Common myeloid progenitor, CD34-positive (primary cell): Measurements from ENCODE around the gene EDEM2.
"Not testable (repeated sequence)": the region's sequence is repeated elsewhere in the genome, so short reads cannot be mapped to it uniquely, and the experiment has no call there.

Source experiments
- CTCF ChIA-PET: fragments of 350-600 bp; sonication (Branson Sonifier 250); formaldehyde crosslinking; loops from one replicate; lab custom pipeline; 2021; ENCODE audit warnings: antibody characterized with exemption; lab: Charles Lee
- POLR2A ChIA-PET: fragments of 350-600 bp; sonication (Branson Sonifier 250); formaldehyde crosslinking; loops from one replicate; lab custom pipeline; 2021; ENCODE audit warnings: antibody characterized with exemption; lab: Charles Lee
- DNase-seq, 3 donors: peaks; one replicate each; pipeline versions ENCODE4 v3.0.0 to v3.0.0-alpha.2; 2013
- H3K27ac ChIP-seq, 2 experiments: 1 replicate in 1 of 2; 2 replicates in 1 of 2; pipeline ENCODE4 v1.7.0; 2013; ENCODE audit warnings: inconsistent platforms in 2 of 2, low read length in 2 of 2, mild to moderate bottlenecking in 2 of 2, low read depth in 1 of 2, moderate library complexity in 1 of 2; ENCODE audit not compliant: severe bottlenecking in 2 of 2, insufficient read depth in 1 of 2, poor library complexity in 1 of 2
- H3K27me3 ChIP-seq, 5 experiments: replicated peaks in 2 of 5; 1 replicate in 3 of 5; 2 replicates in 2 of 5; pipeline versions ENCODE4 v1.6.1 to v1.7.0; 2013; ENCODE audit warnings: low read length in 4 of 5, mild to moderate bottlenecking in 2 of 5, moderate library complexity in 2 of 5, inconsistent platforms in 1 of 5; ENCODE audit not compliant: insufficient read depth in 5 of 5, control insufficient read depth in 4 of 5
- H3K36me3 ChIP-seq, 4 experiments: 1 replicate in 2 of 4; 2 replicates in 2 of 4; pipeline versions ENCODE4 v1.6.1 to v1.7.0; 2013; ENCODE audit warnings: low read length in 3 of 4, control low read depth in 1 of 4, mild to moderate bottlenecking in 1 of 4; ENCODE audit not compliant: control insufficient read depth in 4 of 4, insufficient read depth in 4 of 4
- H3K4me1 ChIP-seq, 4 experiments: 1 replicate in 3 of 4; 2 replicates in 1 of 4; pipeline versions ENCODE4 v1.6.1 to v1.7.1; 2013; ENCODE audit warnings: low read length in 3 of 4, mild to moderate bottlenecking in 3 of 4, control low read depth in 1 of 4, inconsistent platforms in 1 of 4, moderate library complexity in 1 of 4; ENCODE audit not compliant: control insufficient read depth in 4 of 4, insufficient read depth in 4 of 4; ENCODE audit errors: control extremely low read depth in 1 of 4
- H3K4me3 ChIP-seq, 7 experiments: 1 replicate in 4 of 7; 2 replicates in 3 of 7; pipeline versions ENCODE4 v1.5.1 to v1.7.0; 2013; ENCODE audit warnings: mild to moderate bottlenecking in 7 of 7, low read length in 6 of 7, moderate library complexity in 6 of 7, inconsistent platforms in 2 of 7, low read depth in 2 of 7, control low read depth in 1 of 7; ENCODE audit not compliant: insufficient read depth in 4 of 7, control insufficient read depth in 1 of 7; ENCODE audit errors: extremely low read depth in 1 of 7
- H3K9me3 ChIP-seq, 5 experiments: 1 replicate in 4 of 5; 2 replicates in 1 of 5; pipeline versions ENCODE4 v1.6.1 to v1.7.1; 2013; ENCODE audit warnings: low read length in 4 of 5, mild to moderate bottlenecking in 2 of 5, inconsistent platforms in 1 of 5, low read depth in 1 of 5, moderate library complexity in 1 of 5; ENCODE audit not compliant: control insufficient read depth in 4 of 5, insufficient read depth in 2 of 5; ENCODE audit errors: control extremely low read depth in 1 of 5
- WGBS: methylation state at CpG from one replicate; pipeline ENCODE4 v1.1.5; 2013; ENCODE audit not compliant: insufficient coverage; 5-methylcytosine and 5-hydroxymethylcytosine counted together

Gene EDEM2

DNA sequence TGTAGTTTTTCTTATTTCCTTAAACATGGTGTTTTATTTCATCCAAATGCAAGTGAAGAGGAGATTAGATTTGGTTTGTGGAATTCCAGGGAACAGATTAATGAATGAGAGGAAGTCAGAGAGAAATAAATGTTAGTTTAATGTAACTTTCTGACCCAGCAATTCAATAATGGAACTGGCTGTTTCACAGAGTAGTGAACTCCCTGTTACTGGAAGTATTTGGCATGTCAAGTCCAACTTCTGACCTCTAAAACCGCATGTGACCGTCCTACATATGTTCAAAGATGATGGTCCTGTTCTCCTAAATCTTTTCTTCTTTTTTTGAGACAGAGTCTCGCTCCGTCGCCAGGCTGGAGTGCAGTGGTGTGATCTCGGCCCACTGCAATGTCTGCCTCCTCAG, 43.4 kb upstream of the EDEM2 start:
- Histone ChIP-seq H3K9me3 (peaks cover 0 to 3% (median 0%) of the 10 kb centered on the region in 5 experiments), H3K27ac (no peak overlapping the region), H3K36me3 (peaks cover 0 to 2% (median 0%) of the 10 kb centered on the region in 4 experiments), H3K27me3 (no peaks in the 10 kb centered on the region), H3K4me3 (no peak overlapping the region), H3K4me1 (no peaks in the 10 kb centered on the region)
- DNase-seq: no peak
- 97% methylated on average over 6 of the region's 6 CpGs for WGBS
- CTCF ChIA-PET: interaction anchor here (1.3 kb wide), 1 partner anchor 49 kb away, joined by 4 read pairs; no protein-coding TSS in a partner anchor
- POLR2A ChIA-PET: no interaction called here

DNA sequence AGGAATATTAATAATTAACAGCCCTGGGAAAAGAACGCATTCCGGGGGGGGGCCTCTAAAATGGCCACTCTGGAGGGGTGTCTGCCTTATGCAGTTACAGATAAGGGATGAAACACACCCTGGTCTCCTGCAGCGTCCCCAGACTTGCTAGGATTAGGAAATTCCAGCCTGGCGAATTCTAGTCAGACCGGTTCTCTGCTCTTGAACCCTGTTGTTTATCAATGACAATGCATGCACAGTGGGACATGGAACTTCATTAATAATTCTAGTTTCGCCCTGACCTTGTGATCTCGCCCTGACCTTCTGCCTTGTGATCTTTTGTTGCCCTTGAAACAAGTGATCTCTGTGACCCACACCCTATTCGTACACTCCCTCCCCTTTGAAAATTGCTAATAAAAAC, 42.1 kb upstream of the EDEM2 start:
- POLR2A ChIA-PET, CTCF ChIA-PET, DNase-seq, H3K27me3 ChIP-seq, H3K4me1 ChIP-seq, H3K36me3 ChIP-seq, H3K4me3 ChIP-seq, H3K27ac ChIP-seq, H3K9me3 ChIP-seq: not testable (repeated sequence)
- WGBS: 99% methylated on average over 5 of the region's 8 CpGs

GRCh38 chr20:35187584-35188190, 40.6 kb upstream of the EDEM2 start:
- no peak for DNase-seq
- Histone ChIP-seq H3K9me3 (peaks cover 0 to 3% (median 0%) of the 10 kb centered on the region in 5 experiments), H3K36me3 (peaks cover 0 to 2% (median 0%) of the 10 kb centered on the region in 4 experiments), H3K27ac (no peak overlapping the region), H3K4me3 (no peak overlapping the region), H3K27me3 (no peaks in the 10 kb centered on the region), H3K4me1 (no peaks in the 10 kb centered on the region)
- ChIA-PET CTCF (interaction anchor here (0.6 to 1.4 kb wide), 3 partner anchors 21 to 43 kb away, joined by 3 to 5 read pairs (median 4); no protein-coding TSS in a partner anchor), POLR2A (no interaction called here)
- WGBS: 91% methylated on average over 4 of the region's 5 CpGs

GRCh38 chr20:35186691-35187289, 39.7 kb upstream of the EDEM2 start:
- DNase-seq, H3K4me3 ChIP-seq, H3K9me3 ChIP-seq, POLR2A ChIA-PET, H3K27me3 ChIP-seq, H3K36me3 ChIP-seq, H3K4me1 ChIP-seq, H3K27ac ChIP-seq: not testable (repeated sequence)
- CTCF ChIA-PET: interaction anchor here (1.4 kb wide), 1 partner anchor 42 kb away, joined by 5 read pairs; no protein-coding TSS in a partner anchor
- 98% methylated on average over 7 of the region's 10 CpGs for WGBS

DNA sequence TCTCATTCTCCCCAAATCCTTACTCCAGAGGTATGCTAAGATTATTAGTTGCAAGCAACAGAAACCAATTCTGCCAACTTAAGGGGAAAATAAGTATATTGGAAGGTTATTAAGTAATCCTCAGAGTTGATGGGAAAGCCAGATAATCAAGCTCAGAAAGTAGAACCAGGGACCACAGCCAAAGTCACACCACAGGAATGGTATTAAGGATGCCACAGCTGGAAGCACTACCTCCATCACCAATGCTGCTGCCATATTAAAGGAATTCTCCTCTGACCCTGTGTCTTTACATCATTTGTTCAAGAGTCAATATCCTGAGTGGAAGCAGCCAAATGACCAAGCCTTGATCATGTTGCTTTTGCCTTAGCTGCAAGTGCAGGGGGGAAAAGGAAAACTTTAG, 34.6 kb upstream of the EDEM2 start:
- Histone ChIP-seq H3K9me3 (no peaks in the 10 kb centered on the region), H3K4me3 (no peak overlapping the region), H3K4me1 (no peaks in the 10 kb centered on the region), H3K27me3 (no peaks in the 10 kb centered on the region), H3K27ac (no peak overlapping the region), H3K36me3 (no peaks in the 10 kb centered on the region)
- ChIA-PET POLR2A (no interaction called here), CTCF (no interaction called here)
- DNase-seq: no peak

- H3K27ac ChIP-seq: no peak overlapping the region
- 97% methylated on average over 4 of the region's 5 CpGs for WGBS
- no peaks in the 10 kb centered on the region for H3K27me3 ChIP-seq
- no peaks in the 10 kb centered on the region for H3K36me3 ChIP-seq
- H3K9me3 ChIP-seq: no peaks in the 10 kb centered on the region
- POLR2A ChIA-PET: no interaction called here
- CTCF ChIA-PET: interaction anchor here (1.5 kb wide), 1 partner anchor 36 kb away, joined by 3 read pairs; no protein-coding TSS in a partner anchor
- DNase-seq: no peak
- no peak overlapping the region for H3K4me3 ChIP-seq
- no peaks in the 10 kb centered on the region for H3K4me1 ChIP-seq
Observed at GRCh38 chr20:35180266-35180665, 33.1 kb upstream of the EDEM2 start.
